ENCODE results near the gene RASA3.

RASA3 gene

DNA sequence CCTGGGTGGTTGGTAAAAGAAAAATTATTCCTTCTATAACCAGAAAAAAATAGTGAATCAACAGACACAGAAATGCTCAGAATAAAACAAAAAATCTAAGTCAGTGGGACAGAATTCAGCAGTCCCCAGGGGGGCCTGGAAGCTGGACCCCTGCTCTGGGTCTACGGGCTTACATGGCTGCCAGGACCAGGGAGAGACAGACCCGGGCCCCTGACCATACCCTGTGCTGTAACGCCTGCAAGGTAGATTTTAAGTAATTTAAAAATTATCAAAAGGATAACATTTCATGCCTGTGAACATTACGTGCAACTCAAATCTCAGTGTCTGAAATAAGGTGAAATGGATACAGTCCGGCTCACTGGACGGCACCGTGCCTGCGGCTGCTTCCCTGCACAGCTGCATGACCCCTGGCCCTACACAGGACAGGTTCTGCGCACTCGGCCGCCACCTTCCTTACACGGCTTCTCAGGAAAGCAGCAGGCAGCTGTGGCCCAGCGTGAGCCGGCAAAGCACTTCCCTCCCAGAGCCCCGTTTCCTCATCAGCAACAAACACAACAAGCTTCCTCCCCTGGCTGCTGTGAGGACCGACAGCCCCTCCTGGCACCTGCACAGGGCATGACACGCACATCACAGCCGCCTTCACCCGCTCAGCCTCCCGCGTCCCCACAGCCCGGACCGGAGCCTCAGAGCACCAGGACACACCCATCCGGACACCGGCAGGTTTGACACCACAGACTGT lies 22.2 kb downstream of the RASA3 start:
- ATAC-seq (ENCODE audit: insufficient read depth, low read depth) = peak; percentile 89
- H2AFZ ChIP-seq (ENCODE audit: low read depth, low read length) = peak overlapping the region; percentile 36; the same call in 1 of the 2 replicates
- peak overlapping the region; percentile 69 for H3K4me2 ChIP-seq (ENCODE audit: insufficient read depth, low read length)
- H3K79me2 ChIP-seq (ENCODE audit: insufficient read depth, low read length) = peaks cover 85% of the 10 kb centered on the region
- peak overlapping the region in 1 of 2 experiments; percentile 48; a peak in 2 of 4 replicates for H3K4me3 ChIP-seq (ENCODE audit: low read depth in 1 of 2, low read length in 2 of 2)
- H4K20me1 ChIP-seq (ENCODE audit: insufficient read depth, low read length) = peaks cover 69% of the 10 kb centered on the region
- DNase-seq = peak; percentile 83
- peak overlapping the region; percentile 67 for H3K9ac ChIP-seq (ENCODE audit: low read depth, low read length)
- no peaks in the 10 kb centered on the region for H3K27me3 ChIP-seq (ENCODE audit: insufficient read depth, low read length, poor library complexity)
- peaks cover 26% of the 10 kb centered on the region for H3K36me3 ChIP-seq (ENCODE audit: insufficient read depth, low read length)
- H3K4me1 ChIP-seq (ENCODE audit: insufficient read depth, low read length) = peaks cover 60% of the 10 kb centered on the region
- H3K27ac ChIP-seq (ENCODE audit: low read length) = peak overlapping the region; percentile 100
- H3K9me3 ChIP-seq (ENCODE audit: insufficient read depth, low read length, severe bottlenecking) = no peaks in the 10 kb centered on the region
- TF ChIP-seq, protein P1, sequence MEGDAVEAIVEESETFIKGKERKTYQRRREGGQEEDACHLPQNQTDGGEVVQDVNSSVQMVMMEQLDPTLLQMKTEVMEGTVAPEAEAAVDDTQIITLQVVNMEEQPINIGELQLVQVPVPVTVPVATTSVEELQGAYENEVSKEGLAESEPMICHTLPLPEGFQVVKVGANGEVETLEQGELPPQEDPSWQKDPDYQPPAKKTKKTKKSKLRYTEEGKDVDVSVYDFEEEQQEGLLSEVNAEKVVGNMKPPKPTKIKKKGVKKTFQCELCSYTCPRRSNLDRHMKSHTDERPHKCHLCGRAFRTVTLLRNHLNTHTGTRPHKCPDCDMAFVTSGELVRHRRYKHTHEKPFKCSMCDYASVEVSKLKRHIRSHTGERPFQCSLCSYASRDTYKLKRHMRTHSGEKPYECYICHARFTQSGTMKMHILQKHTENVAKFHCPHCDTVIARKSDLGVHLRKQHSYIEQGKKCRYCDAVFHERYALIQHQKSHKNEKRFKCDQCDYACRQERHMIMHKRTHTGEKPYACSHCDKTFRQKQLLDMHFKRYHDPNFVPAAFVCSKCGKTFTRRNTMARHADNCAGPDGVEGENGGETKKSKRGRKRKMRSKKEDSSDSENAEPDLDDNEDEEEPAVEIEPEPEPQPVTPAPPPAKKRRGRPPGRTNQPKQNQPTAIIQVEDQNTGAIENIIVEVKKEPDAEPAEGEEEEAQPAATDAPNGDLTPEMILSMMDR (IDR thresholded peaks at IDR 0.05; ENCODE audit: borderline replicate concordance, extremely low read depth, low read length, poor library complexity, severe bottlenecking) = peak; percentile 71
- no peak for TF ChIP-seq EZH2 (IDR thresholded peaks at IDR 0.05; ENCODE audit: borderline replicate concordance, low read depth, low read length, severe bottlenecking)

DNA sequence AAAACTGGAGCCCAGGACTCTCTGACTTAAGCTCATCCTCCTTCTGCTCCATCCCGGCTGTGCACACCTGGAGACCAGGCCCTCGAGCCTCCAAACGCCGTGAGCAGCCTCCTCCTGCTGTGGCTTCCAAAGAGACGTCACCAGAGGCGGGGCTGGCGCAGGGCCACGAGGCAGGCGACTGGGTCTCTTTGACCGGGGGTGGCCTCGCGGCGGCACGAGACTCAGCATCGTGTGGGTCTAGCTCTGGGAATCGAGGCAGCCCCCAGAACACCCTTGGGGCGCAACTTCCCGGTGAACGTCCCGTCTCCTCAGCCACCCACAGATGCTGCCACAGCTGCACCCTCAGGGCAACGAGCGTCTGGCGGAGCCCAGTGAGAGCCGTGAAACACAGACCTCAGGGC lies 22.8 kb downstream of the RASA3 start:
- Histone ChIP-seq H3K79me2 (ENCODE audit: insufficient read depth, low read length) (peaks cover 86% of the 10 kb centered on the region), H3K4me3 (ENCODE audit: low read depth in 1 of 2, low read length in 2 of 2) (peak overlapping the region in 1 of 2 experiments; percentile 48; a peak in 2 of 4 replicates), H4K20me1 (ENCODE audit: insufficient read depth, low read length) (peaks cover 72% of the 10 kb centered on the region), H3K4me2 (ENCODE audit: insufficient read depth, low read length) (peak overlapping the region; percentile 69), H3K36me3 (ENCODE audit: insufficient read depth, low read length) (peaks cover 22% of the 10 kb centered on the region), H3K27me3 (ENCODE audit: insufficient read depth, low read length, poor library complexity) (no peaks in the 10 kb centered on the region), H2AFZ (ENCODE audit: low read depth, low read length) (no peak overlapping the region), H3K4me1 (ENCODE audit: insufficient read depth, low read length) (peaks cover 55% of the 10 kb centered on the region), H3K9me3 (ENCODE audit: insufficient read depth, low read length, severe bottlenecking) (no peaks in the 10 kb centered on the region), H3K9ac (ENCODE audit: low read depth, low read length) (peak overlapping the region; percentile 67), H3K27ac (ENCODE audit: low read length) (peak overlapping the region; percentile 100)
- TF ChIP-seq EZH2 (IDR thresholded peaks at IDR 0.05; ENCODE audit: borderline replicate concordance, low read depth, low read length, severe bottlenecking) = no peak
- TF ChIP-seq, protein P1 (IDR thresholded peaks at IDR 0.05; ENCODE audit: borderline replicate concordance, extremely low read depth, low read length, poor library complexity, severe bottlenecking) = no peak
- DNase-seq (peak; percentile 41), ATAC-seq (ENCODE audit: insufficient read depth, low read depth) (no peak)

DNA sequence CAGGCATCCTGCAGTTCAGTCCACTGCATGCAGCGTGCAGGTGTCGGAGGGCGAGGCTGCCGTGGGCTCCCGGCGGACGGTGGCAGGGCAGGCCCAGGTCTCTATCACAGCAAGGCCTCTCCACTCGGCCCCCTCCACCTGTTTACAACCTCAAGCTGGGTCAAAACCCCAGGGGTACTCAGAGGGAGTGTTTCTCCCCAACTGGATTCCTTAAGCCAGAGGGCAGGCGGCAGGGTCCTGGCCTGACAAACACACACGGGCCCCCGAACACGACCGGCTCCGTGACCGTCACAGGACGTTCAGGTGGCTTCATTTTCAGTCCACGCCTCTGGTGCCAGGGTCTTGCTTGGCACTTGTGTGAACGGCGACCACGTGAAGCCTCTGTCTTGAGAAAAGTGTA lies 23.5 kb downstream of the RASA3 start:
- no peak for TF ChIP-seq EZH2 (IDR thresholded peaks at IDR 0.05; ENCODE audit: borderline replicate concordance, low read depth, low read length, severe bottlenecking)
- TF ChIP-seq, protein P1 (IDR thresholded peaks at IDR 0.05; ENCODE audit: borderline replicate concordance, extremely low read depth, low read length, poor library complexity, severe bottlenecking) = no peak
- ATAC-seq (ENCODE audit: insufficient read depth, low read depth) (no peak), DNase-seq (no peak)
- Histone ChIP-seq H3K27ac (ENCODE audit: low read length) (peak overlapping the region; percentile 100), H3K4me1 (ENCODE audit: insufficient read depth, low read length) (peaks cover 47% of the 10 kb centered on the region), H3K27me3 (ENCODE audit: insufficient read depth, low read length, poor library complexity) (no peaks in the 10 kb centered on the region), H2AFZ (ENCODE audit: low read depth, low read length) (no peak overlapping the region), H3K79me2 (ENCODE audit: insufficient read depth, low read length) (peaks cover 86% of the 10 kb centered on the region), H3K4me2 (ENCODE audit: insufficient read depth, low read length) (no peak overlapping the region), H3K9me3 (ENCODE audit: insufficient read depth, low read length, severe bottlenecking) (no peaks in the 10 kb centered on the region), H3K36me3 (ENCODE audit: insufficient read depth, low read length) (peaks cover 20% of the 10 kb centered on the region), H3K9ac (ENCODE audit: low read depth, low read length) (no peak overlapping the region), H4K20me1 (ENCODE audit: insufficient read depth, low read length) (peaks cover 73% of the 10 kb centered on the region), H3K4me3 (ENCODE audit: low read depth in 1 of 2, low read length in 2 of 2) (no peak overlapping the region)

Measured in DND-41 (cell line).